Large intestine (tissue), 3 donors: ENCODE measurements around the gene SPATA13. TPM values are rescaled to one million over a fixed set of nuclear protein-coding genes. Genes with fewer than 3 reads are reported as not detected.

Source experiments
- DNase-seq, 2 donors: peaks; one replicate each; pipeline versions ENCODE4 v3.0.0 to v3.0.0-alpha.2; 2013
- H3K27ac ChIP-seq: one replicate; pipeline ENCODE4 v1.5.1; 2013; ENCODE audit warnings: low read length
- H3K27me3 ChIP-seq: 2 replicates; pipeline ENCODE4 v1.6.1; 2013; ENCODE audit warnings: low read length; ENCODE audit not compliant: control insufficient read depth, insufficient read depth
- H3K36me3 ChIP-seq: 2 replicates; pipeline ENCODE4 v1.6.1; 2013; ENCODE audit warnings: low read length; ENCODE audit not compliant: control insufficient read depth, insufficient read depth
- H3K4me1 ChIP-seq: one replicate; pipeline ENCODE4 v1.6.1; 2013; ENCODE audit warnings: low read length; ENCODE audit not compliant: control insufficient read depth, insufficient read depth
- H3K4me3 ChIP-seq: one replicate; pipeline ENCODE4 v1.5.1; 2013; ENCODE audit warnings: low read length
- H3K9me3 ChIP-seq: one replicate; pipeline ENCODE4 v1.6.1; 2013; ENCODE audit warnings: mild to moderate bottlenecking, low read depth, low read length, moderate library complexity; ENCODE audit not compliant: control insufficient read depth
- WGBS: methylation state at CpG from one replicate; pipeline ENCODE4 v1.1.5; 2013; ENCODE audit warnings: low lambda C conversion rate; ENCODE audit not compliant: insufficient coverage; 5-methylcytosine and 5-hydroxymethylcytosine counted together
- polyA plus RNA-seq: library from polyadenylated mRNA; unstranded; fragments of 120-200 nt; gene quantifications from one replicate; pipeline ENCODE4 v1.2.1, GENCODE V29; 2013

The SPATA13 gene
- polyA plus RNA-seq, 1 donor, result 19.9 TPM

GRCh38 chr13:24265453-24265852, 104.9 kb downstream of the SPATA13 start:
- H3K27me3 ChIP-seq, result no peaks in the 10 kb centered on the region
- DNase-seq, result no peak
- no peak overlapping the region for H3K4me3 ChIP-seq
- H3K27ac ChIP-seq, result no peak overlapping the region
- H3K36me3 ChIP-seq, result no peaks in the 10 kb centered on the region
- H3K4me1 ChIP-seq, result peaks cover under 1% of the 10 kb centered on the region
- WGBS, result no CpG with 5 or more reads among the region's 3 CpGs
- H3K9me3 ChIP-seq, result no peaks in the 10 kb centered on the region

- Histone ChIP-seq H3K36me3 (no peaks in the 10 kb centered on the region), H3K9me3 (peaks cover 2% of the 10 kb centered on the region), H3K27ac (no peak overlapping the region), H3K4me3 (no peak overlapping the region), H3K27me3 (no peaks in the 10 kb centered on the region), H3K4me1 (peaks cover 12% of the 10 kb centered on the region)
- DNase-seq, result peak in 1 of 2 donors; percentile 44
- 70% methylated on average over 2 of the region's 3 CpGs for WGBS
Observed at GRCh38 chr13:24267274-24267673, 106.8 kb downstream of the SPATA13 start.

GRCh38 chr13:24267801-24268200, 107.3 kb downstream of the SPATA13 start:
- peaks cover 17% of the 10 kb centered on the region for H3K4me1 ChIP-seq
- H3K36me3 ChIP-seq, result no peaks in the 10 kb centered on the region
- H3K27ac ChIP-seq, result no peak overlapping the region
- no peaks in the 10 kb centered on the region for H3K27me3 ChIP-seq
- no peak for DNase-seq
- peaks cover 2% of the 10 kb centered on the region for H3K9me3 ChIP-seq
- WGBS, result no CpG with 5 or more reads among the region's 2 CpGs
- H3K4me3 ChIP-seq, result no peak overlapping the region

- Histone ChIP-seq H3K27ac (no peak overlapping the region), H3K36me3 (no peaks in the 10 kb centered on the region), H3K9me3 (peaks cover 2% of the 10 kb centered on the region), H3K4me3 (no peak overlapping the region), H3K4me1 (peaks cover 20% of the 10 kb centered on the region), H3K27me3 (no peaks in the 10 kb centered on the region)
- no peak for DNase-seq
- WGBS, result 60% methylated on average over 1 of the region's 4 CpGs
Observed at GRCh38 chr13:24269821-24270220, 109.3 kb downstream of the SPATA13 start.

- H3K4me1 ChIP-seq, result peaks cover 20% of the 10 kb centered on the region
- peak overlapping the region; percentile 67 for H3K27ac ChIP-seq
- WGBS, result no CpG with 5 or more reads among the region's 10 CpGs
- peak overlapping the region; percentile 17 for H3K4me3 ChIP-seq
- H3K27me3 ChIP-seq, result no peaks in the 10 kb centered on the region
- DNase-seq, result peak; percentile 48 to 82
- no peaks in the 10 kb centered on the region for H3K36me3 ChIP-seq
- H3K9me3 ChIP-seq, result peaks cover 2% of the 10 kb centered on the region
Observed at GRCh38 chr13:24270639-24271141, 110.2 kb downstream of the SPATA13 start.

GRCh38 chr13:24271231-24271600, 110.7 kb downstream of the SPATA13 start:
- H3K9me3 ChIP-seq, result peaks cover 2% of the 10 kb centered on the region
- H3K27ac ChIP-seq, result peak overlapping the region; percentile 67
- H3K27me3 ChIP-seq, result no peaks in the 10 kb centered on the region
- no peaks in the 10 kb centered on the region for H3K36me3 ChIP-seq
- DNase-seq, result no peak
- H3K4me3 ChIP-seq, result peak overlapping the region; percentile 17
- no CpG with 5 or more reads among the region's 1 CpG for WGBS
- peaks cover 20% of the 10 kb centered on the region for H3K4me1 ChIP-seq

- Histone ChIP-seq H3K4me3 (peak overlapping the region; percentile 39), H3K27ac (peak overlapping the region; percentile 67), H3K4me1 (peaks cover 20% of the 10 kb centered on the region), H3K9me3 (peaks cover 2% of the 10 kb centered on the region), H3K27me3 (no peaks in the 10 kb centered on the region), H3K36me3 (no peaks in the 10 kb centered on the region)
- peak; percentile 46 to 81 for DNase-seq
- no CpG with 5 or more reads among the region's 25 CpGs for WGBS
Observed at GRCh38 chr13:24271601-24272451, 111.3 kb downstream of the SPATA13 start.

- Histone ChIP-seq H3K36me3 (no peaks in the 10 kb centered on the region), H3K27me3 (no peaks in the 10 kb centered on the region), H3K4me3 (peak overlapping the region; percentile 39), H3K27ac (peak overlapping the region; percentile 67), H3K9me3 (peaks cover 2% of the 10 kb centered on the region), H3K4me1 (peaks cover 20% of the 10 kb centered on the region)
- DNase-seq, result peak in 1 of 2 donors; percentile 30
- no CpG with 5 or more reads among the region's 18 CpGs for WGBS
Observed at GRCh38 chr13:24272452-24273161, 112.1 kb downstream of the SPATA13 start.

- Histone ChIP-seq H3K27ac (no peak overlapping the region), H3K4me1 (peaks cover 20% of the 10 kb centered on the region), H3K9me3 (peaks cover 2% of the 10 kb centered on the region), H3K27me3 (no peaks in the 10 kb centered on the region), H3K36me3 (no peaks in the 10 kb centered on the region), H3K4me3 (no peak overlapping the region)
- 100% methylated on average over 1 of the region's 7 CpGs for WGBS
- no peak for DNase-seq
Observed at GRCh38 chr13:24273926-24274325, 113.4 kb downstream of the SPATA13 start.

GRCh38 chr13:24274452-24275021, 114.0 kb downstream of the SPATA13 start:
- H3K9me3 ChIP-seq, result peaks cover 2% of the 10 kb centered on the region
- H3K27ac ChIP-seq, result no peak overlapping the region
- DNase-seq, result peak in 1 of 2 donors; percentile 33
- H3K4me3 ChIP-seq, result no peak overlapping the region
- H3K36me3 ChIP-seq, result no peaks in the 10 kb centered on the region
- H3K4me1 ChIP-seq, result peaks cover 20% of the 10 kb centered on the region
- no CpG with 5 or more reads among the region's 6 CpGs for WGBS
- H3K27me3 ChIP-seq, result no peaks in the 10 kb centered on the region
